Mesenchymal stem cell (in vitro differentiated cells and primary cell): Measurements from ENCODE around the gene SNTG2.

Experiments used
- DNase-seq: peaks from one replicate; pipeline ENCODE4 v3.0.0-alpha.2; 2013
- H2AFZ ChIP-seq: one replicate; pipeline ENCODE4 v1.6.1; 2013; ENCODE audit warnings: low read depth, mild to moderate bottlenecking, control low read depth, inconsistent platforms, low read length, moderate library complexity
- H2AK5ac ChIP-seq: 2 replicates; pipeline ENCODE4 v1.6.1; 2013; ENCODE audit warnings: low read length, moderate library complexity, mild to moderate bottlenecking, inconsistent platforms; ENCODE audit not compliant: severe bottlenecking
- H2BK120ac ChIP-seq: one replicate; pipeline ENCODE4 v1.6.1; 2013; ENCODE audit warnings: low read depth, mild to moderate bottlenecking, inconsistent platforms, low read length, moderate library complexity
- H2BK12ac ChIP-seq, 2 experiments: one replicate each; pipeline ENCODE4 v1.6.1; 2013; ENCODE audit warnings: inconsistent platforms in 2 of 2, low read length in 2 of 2, mild to moderate bottlenecking in 2 of 2, moderate library complexity in 2 of 2, control low read depth in 1 of 2
- H2BK15ac ChIP-seq: one replicate; pipeline ENCODE4 v1.6.1; 2013; ENCODE audit warnings: mild to moderate bottlenecking, low read depth, inconsistent platforms; ENCODE audit not compliant: poor library complexity, severe bottlenecking
- H2BK5ac ChIP-seq: 2 replicates; pipeline ENCODE4 v1.6.1; 2013; ENCODE audit warnings: low read depth, mild to moderate bottlenecking, low read length, control low read depth, inconsistent platforms; ENCODE audit not compliant: poor library complexity, severe bottlenecking
- H3K14ac ChIP-seq, 2 experiments: one replicate each; pipeline ENCODE4 v1.6.1; 2013; ENCODE audit warnings: inconsistent platforms in 2 of 2, low read length in 2 of 2, control low read depth in 1 of 2, mild to moderate bottlenecking in 1 of 2, moderate library complexity in 1 of 2
- H3K18ac ChIP-seq, 2 experiments: one replicate each; pipeline ENCODE4 v1.6.1; 2013; ENCODE audit warnings: inconsistent platforms in 2 of 2, low read length in 2 of 2, control low read depth in 1 of 2, low read depth in 1 of 2, mild to moderate bottlenecking in 1 of 2
- H3K23ac ChIP-seq, 2 experiments: one replicate each; pipeline ENCODE4 v1.6.1; 2013; ENCODE audit warnings: inconsistent platforms in 2 of 2, low read length in 2 of 2, mild to moderate bottlenecking in 2 of 2, moderate library complexity in 2 of 2, control low read depth in 1 of 2
- H3K27ac ChIP-seq: 2 replicates; pipeline ENCODE4 v1.5.1; 2013; ENCODE audit warnings: mild to moderate bottlenecking, moderate library complexity, low read length, control low read depth, inconsistent platforms; ENCODE audit not compliant: poor library complexity, severe bottlenecking
- H3K27me3 ChIP-seq, 2 experiments: 2 replicates each; pipeline versions ENCODE4 v1.6.1 to v1.7.0; 2013; ENCODE audit warnings: low read length in 2 of 2, mild to moderate bottlenecking in 2 of 2, moderate library complexity in 2 of 2, control low read depth in 1 of 2, inconsistent platforms in 1 of 2; ENCODE audit not compliant: control insufficient read depth in 1 of 2, insufficient read depth in 1 of 2
- H3K36me3 ChIP-seq, 2 experiments: 2 replicates each; pipeline versions ENCODE4 v1.6.1 to v1.7.0; 2013; ENCODE audit warnings: low read length in 2 of 2, control low read depth in 1 of 2, inconsistent platforms in 1 of 2, low read depth in 1 of 2, mild to moderate bottlenecking in 1 of 2; ENCODE audit not compliant: insufficient read depth in 2 of 2, control insufficient read depth in 1 of 2
- H3K4ac ChIP-seq, 2 experiments: one replicate each; pipeline ENCODE4 v1.6.1; 2013; ENCODE audit warnings: inconsistent platforms in 2 of 2, low read length in 2 of 2, mild to moderate bottlenecking in 2 of 2, moderate library complexity in 2 of 2, control low read depth in 1 of 2, low read depth in 1 of 2
- H3K4me1 ChIP-seq: 2 replicates; pipeline ENCODE4 v1.6.1; 2013; ENCODE audit warnings: low read depth, low read length, control low read depth; ENCODE audit not compliant: control insufficient read depth, insufficient read depth
- H3K4me2 ChIP-seq: 2 replicates; pipeline ENCODE4 v1.6.1; 2013; ENCODE audit warnings: low read length, mild to moderate bottlenecking, inconsistent platforms; ENCODE audit not compliant: poor library complexity, severe bottlenecking
- H3K4me3 ChIP-seq, 2 experiments: 2 replicates each; pipeline versions ENCODE4 v1.5.1 to v1.7.0; 2013; ENCODE audit warnings: low read length in 2 of 2, mild to moderate bottlenecking in 2 of 2, control low read depth in 1 of 2, low read depth in 1 of 2; ENCODE audit not compliant: insufficient read depth in 1 of 2
- H3K79me1 ChIP-seq: replicated peaks from 2 replicates; pipeline ENCODE4 v1.6.1; 2013; ENCODE audit warnings: mild to moderate bottlenecking, control low read depth, low read length, inconsistent platforms; ENCODE audit not compliant: poor library complexity, severe bottlenecking
- H3K9ac ChIP-seq: 2 replicates; pipeline ENCODE4 v1.7.0; 2013; ENCODE audit warnings: mild to moderate bottlenecking, low read length, moderate library complexity
- H3K9me3 ChIP-seq: 2 replicates; pipeline ENCODE4 v1.7.0; 2013; ENCODE audit warnings: mild to moderate bottlenecking, low read length; ENCODE audit not compliant: control insufficient read depth
- H4K8ac ChIP-seq: one replicate; pipeline ENCODE4 v1.6.1; 2013; ENCODE audit warnings: inconsistent platforms, mild to moderate bottlenecking, low read length, moderate library complexity
- H4K91ac ChIP-seq: one replicate; pipeline ENCODE4 v1.6.1; 2013; ENCODE audit warnings: mild to moderate bottlenecking, low read length, inconsistent platforms
- WGBS: methylation state at CpG from one replicate; pipeline ENCODE4 v1.1.7; 2013; ENCODE audit warnings: mixed read lengths; 5-methylcytosine and 5-hydroxymethylcytosine counted together

SNTG2 gene

GRCh38 chr2:1115843-1116539, 165.3 kb downstream of the SNTG2 start:
- no peak overlapping the region for H2BK120ac ChIP-seq
- no peak overlapping the region for H3K27ac ChIP-seq
- no peak overlapping the region for H2BK12ac ChIP-seq
- H3K4ac ChIP-seq: no peak overlapping the region
- H2BK5ac ChIP-seq: no peak overlapping the region
- no peak overlapping the region for H3K14ac ChIP-seq
- no peak overlapping the region for H2AFZ ChIP-seq
- no peaks in the 10 kb centered on the region for H3K27me3 ChIP-seq
- H2BK15ac ChIP-seq: no peak overlapping the region
- no peak overlapping the region for H4K8ac ChIP-seq
- H4K91ac ChIP-seq: no peak overlapping the region
- no peak overlapping the region for H3K9ac ChIP-seq
- H3K18ac ChIP-seq: no peak overlapping the region
- H3K23ac ChIP-seq: no peak overlapping the region
- 83% methylated on average over 11 of the region's 12 CpGs for WGBS
- H3K36me3 ChIP-seq: peaks cover 0 to 15% of the 10 kb centered on the region in 2 experiments
- H3K9me3 ChIP-seq: no peaks in the 10 kb centered on the region
- peaks cover 2% of the 10 kb centered on the region for H3K79me1 ChIP-seq
- H3K4me1 ChIP-seq: peaks cover 4% of the 10 kb centered on the region
- no peak overlapping the region for H2AK5ac ChIP-seq
- H3K4me3 ChIP-seq: no peak overlapping the region
- DNase-seq: no peak
- no peak overlapping the region for H3K4me2 ChIP-seq

GRCh38 chr2:1117569-1117968, 166.9 kb downstream of the SNTG2 start:
- H3K14ac ChIP-seq: no peak overlapping the region
- no peak overlapping the region for H2BK120ac ChIP-seq
- H3K9me3 ChIP-seq: no peaks in the 10 kb centered on the region
- H2BK15ac ChIP-seq: no peak overlapping the region
- no peak overlapping the region for H3K23ac ChIP-seq
- H2AK5ac ChIP-seq: no peak overlapping the region
- H3K9ac ChIP-seq: no peak overlapping the region
- no peak overlapping the region for H4K8ac ChIP-seq
- H3K4me2 ChIP-seq: no peak overlapping the region
- no peak overlapping the region for H3K4ac ChIP-seq
- peak overlapping the region; percentile 39 for H4K91ac ChIP-seq
- 85% methylated on average over 5 of the region's 5 CpGs for WGBS
- peaks cover 2% of the 10 kb centered on the region for H3K79me1 ChIP-seq
- DNase-seq: no peak
- no peaks in the 10 kb centered on the region for H3K27me3 ChIP-seq
- peaks cover 0 to 15% of the 10 kb centered on the region in 2 experiments for H3K36me3 ChIP-seq
- H2AFZ ChIP-seq: no peak overlapping the region
- H3K27ac ChIP-seq: no peak overlapping the region
- no peak overlapping the region for H2BK12ac ChIP-seq
- no peak overlapping the region for H3K18ac ChIP-seq
- no peak overlapping the region for H2BK5ac ChIP-seq
- H3K4me1 ChIP-seq: peaks cover 4% of the 10 kb centered on the region
- no peak overlapping the region for H3K4me3 ChIP-seq

- Histone ChIP-seq H3K14ac (no peak overlapping the region), H3K4me1 (no peaks in the 10 kb centered on the region), H3K27me3 (no peaks in the 10 kb centered on the region), H4K8ac (no peak overlapping the region), H2BK5ac (no peak overlapping the region), H3K4me2 (no peak overlapping the region), H2BK120ac (no peak overlapping the region), H2AK5ac (no peak overlapping the region), H3K36me3 (no peaks in the 10 kb centered on the region), H3K4ac (no peak overlapping the region), H3K23ac (no peak overlapping the region), H3K18ac (no peak overlapping the region), H3K79me1 (no peaks in the 10 kb centered on the region), H3K9me3 (no peaks in the 10 kb centered on the region), H2BK12ac (no peak overlapping the region), H3K27ac (no peak overlapping the region), H3K9ac (no peak overlapping the region), H2BK15ac (no peak overlapping the region), H2AFZ (no peak overlapping the region), H3K4me3 (no peak overlapping the region), H4K91ac (no peak overlapping the region)
- DNase-seq: no peak
- no CpG with 5 or more reads among the region's 1 CpG for WGBS
These were observed 174.6 kb downstream of the SNTG2 start for GRCh38 chr2:1125217-1125616.

GRCh38 chr2:1125633-1126370, 175.2 kb downstream of the SNTG2 start:
- no peak overlapping the region for H3K4me3 ChIP-seq
- no peaks in the 10 kb centered on the region for H3K9me3 ChIP-seq
- H3K23ac ChIP-seq: no peak overlapping the region
- no peak overlapping the region for H3K4ac ChIP-seq
- H4K91ac ChIP-seq: no peak overlapping the region
- H3K79me1 ChIP-seq: no peaks in the 10 kb centered on the region
- no peak overlapping the region for H2BK120ac ChIP-seq
- H2AFZ ChIP-seq: no peak overlapping the region
- no peaks in the 10 kb centered on the region for H3K36me3 ChIP-seq
- H3K4me2 ChIP-seq: no peak overlapping the region
- no peak for DNase-seq
- H2BK12ac ChIP-seq: no peak overlapping the region
- 67% methylated on average over 3 of the region's 3 CpGs for WGBS
- H4K8ac ChIP-seq: no peak overlapping the region
- no peak overlapping the region for H3K18ac ChIP-seq
- H2AK5ac ChIP-seq: no peak overlapping the region
- H3K4me1 ChIP-seq: no peaks in the 10 kb centered on the region
- no peak overlapping the region for H3K9ac ChIP-seq
- no peak overlapping the region for H2BK15ac ChIP-seq
- H3K27ac ChIP-seq: no peak overlapping the region
- H3K14ac ChIP-seq: no peak overlapping the region
- no peaks in the 10 kb centered on the region for H3K27me3 ChIP-seq
- no peak overlapping the region for H2BK5ac ChIP-seq
